HG03521 (cell line): ENCODE measurements around the gene RARRES1.

ENCODE experiments used
- ATAC-seq: cut with Tn5 transposase; IDR thresholded peaks from one replicate; pipeline ENCODE4 v1.9.1; 2021; ENCODE audit warnings: mild to moderate bottlenecking, moderate library complexity; ENCODE audit not compliant: unreplicated experiment

Gene RARRES1

GRCh38 chr3:158731938-158732855 lies at the start of gene RARRES1:
Gene RARRES1, minus strand, starts transcription at chr3:158732457. Its CDS starts 42 bp downstream, at chr3:158732415.
- peak; percentile 72 for ATAC-seq

GRCh38 chr3:158781849-158782248 lies 49.6 kb upstream of the RARRES1 start:
- no peak for ATAC-seq

- ATAC-seq = no peak
Observed at GRCh38 chr3:158781191-158781590, 48.9 kb upstream of the RARRES1 start.

- ATAC-seq = no peak
Observed at GRCh38 chr3:158780766-158781165, 48.5 kb upstream of the RARRES1 start.

GRCh38 chr3:158777161-158777873 lies 45.1 kb upstream of the RARRES1 start:
- ATAC-seq = no peak

GRCh38 chr3:158776531-158776930 lies 44.3 kb upstream of the RARRES1 start:
- ATAC-seq = no peak

- peak; percentile 59 for ATAC-seq
Observed at GRCh38 chr3:158775426-158776410, 43.5 kb upstream of the RARRES1 start.

GRCh38 chr3:158774965-158775364 lies 42.7 kb upstream of the RARRES1 start:
- no peak for ATAC-seq

- ATAC-seq = no peak
Observed at GRCh38 chr3:158773845-158774830, 41.9 kb upstream of the RARRES1 start.

- no peak for ATAC-seq
Observed at GRCh38 chr3:158773166-158773565, 40.9 kb upstream of the RARRES1 start.

GRCh38 chr3:158771982-158772381 lies 39.7 kb upstream of the RARRES1 start:
- no peak for ATAC-seq

- no peak for ATAC-seq
Observed at GRCh38 chr3:158771577-158771976, 39.3 kb upstream of the RARRES1 start.

- ATAC-seq = no peak
Observed at GRCh38 chr3:158770741-158771350, 38.6 kb upstream of the RARRES1 start.

- no peak for ATAC-seq
Observed at GRCh38 chr3:158769952-158770740, 37.9 kb upstream of the RARRES1 start.

- ATAC-seq = no peak
Observed at GRCh38 chr3:158769549-158769948, 37.3 kb upstream of the RARRES1 start.

- ATAC-seq = no peak
Observed at GRCh38 chr3:158768881-158769543, 36.8 kb upstream of the RARRES1 start.

GRCh38 chr3:158768361-158768787 lies 36.1 kb upstream of the RARRES1 start:
- ATAC-seq = no peak

- no peak for ATAC-seq
Observed at GRCh38 chr3:158766364-158766763, 34.1 kb upstream of the RARRES1 start.
